Calu3 (cell line): Measurements from ENCODE around the gene APOE. TPM values are rescaled to one million over a fixed set of nuclear protein-coding genes. Genes with fewer than 3 reads are reported as not detected.
A peak's percentile ranks its signal among the peaks of the same experiment; 100 is the strongest.
"Not testable (repeated sequence)": the region's sequence is repeated elsewhere in the genome, so short reads cannot be mapped to it uniquely, and the experiment has no call there.

Experiments
- Bru-seq: library from RNA; stranded (reverse); fragments of 400-500 nt; gene quantifications from one replicate; lab custom pipeline; 2021; lab: Mats Ljungman, UMichigan
- BruChase-seq, 2 experiments: library from RNA; stranded (reverse); fragments of 400-500 nt; gene quantifications; one replicate each; lab custom pipeline; 2021; lab: Mats Ljungman, UMichigan
- BruUV-seq: library from RNA; stranded (reverse); fragments of 400-500 nt; replicated peaks from 2 replicates; lab custom pipeline; 2021; lab: Mats Ljungman, UMichigan
- CTCF ChIA-PET: fragments of 300-600 bp; sonication (Branson Sonifier 250); formaldehyde crosslinking; loops from one replicate; lab custom pipeline; 2022; ENCODE audit warnings: antibody characterized with exemption; lab: Charles Lee
- DNase-seq: peaks from one replicate; pipeline ENCODE4 v3.0.0; 2022
- H3K27ac Mint-ChIP-seq: one replicate; pipeline ENCODE4 v1.8.0; 2022; ENCODE audit warnings: mixed read lengths; ENCODE audit not compliant: unreplicated experiment
- H3K27me3 Mint-ChIP-seq: one replicate; pipeline ENCODE4 v1.8.0; 2022; ENCODE audit warnings: mixed read lengths; ENCODE audit not compliant: unreplicated experiment
- H3K36me3 Mint-ChIP-seq: one replicate; pipeline ENCODE4 v1.8.0; 2022; ENCODE audit warnings: mild to moderate bottlenecking, moderate library complexity, mixed read lengths; ENCODE audit not compliant: insufficient read depth, unreplicated experiment
- H3K4me1 Mint-ChIP-seq: one replicate; pipeline ENCODE4 v1.8.0; 2022; ENCODE audit warnings: mild to moderate bottlenecking, low read depth, mixed read lengths; ENCODE audit not compliant: unreplicated experiment
- H3K4me3 Mint-ChIP-seq: one replicate; pipeline ENCODE4 v1.8.0; 2022; ENCODE audit warnings: mild to moderate bottlenecking, low read depth, moderate library complexity, mixed read lengths; ENCODE audit not compliant: unreplicated experiment
- H3K9me3 Mint-ChIP-seq: one replicate; pipeline ENCODE4 v1.8.0; 2022; ENCODE audit warnings: low read depth, mixed read lengths; ENCODE audit not compliant: unreplicated experiment
- intact Hi-C: fragments of 100-400 bp; cut with micrococcal nuclease; formaldehyde crosslinking; loops from one replicate; pipeline ENCODE4 v1.10.0; 2022; ENCODE audit not compliant: unreplicated experiment
- long read RNA-seq: library from polyadenylated mRNA; stranded (forward); transcript quantifications from one replicate; pipeline ENCODE4 v2.0.0, GENCODE V29; 2022
- total RNA-seq: library from RNA; stranded (reverse); gene quantifications from 2 replicates; pipeline ENCODE4 v1.2.3, GENCODE V29; 2022
- TF ChIP-seq, protein P1 (sequence below): fragments of 200-600 bp; IDR thresholded peaks from one replicate; pipeline ENCODE4 v1.8.0; 2022; ENCODE audit warnings: antibody characterized with exemption; ENCODE audit not compliant: unreplicated experiment

Gene APOE
- total RNA-seq: 1.1 and 4.1 TPM in 2 replicates
- Bru-seq, nascent RNA: percentile 25 among the genes with signal in this experiment
- percentile 49 among the genes with signal in this experiment for BruChase-seq, experiment 1, labeled RNA remaining after a 6-hour chase
- percentile 40 among the genes with signal in this experiment for BruChase-seq, experiment 2, labeled RNA remaining after a 2-hour chase
- long read RNA-seq, partial matches to known transcripts: 0 of 4 reads
- long read RNA-seq, other reads (novel, unspliced or antisense): 0 of 4 reads

DNA sequence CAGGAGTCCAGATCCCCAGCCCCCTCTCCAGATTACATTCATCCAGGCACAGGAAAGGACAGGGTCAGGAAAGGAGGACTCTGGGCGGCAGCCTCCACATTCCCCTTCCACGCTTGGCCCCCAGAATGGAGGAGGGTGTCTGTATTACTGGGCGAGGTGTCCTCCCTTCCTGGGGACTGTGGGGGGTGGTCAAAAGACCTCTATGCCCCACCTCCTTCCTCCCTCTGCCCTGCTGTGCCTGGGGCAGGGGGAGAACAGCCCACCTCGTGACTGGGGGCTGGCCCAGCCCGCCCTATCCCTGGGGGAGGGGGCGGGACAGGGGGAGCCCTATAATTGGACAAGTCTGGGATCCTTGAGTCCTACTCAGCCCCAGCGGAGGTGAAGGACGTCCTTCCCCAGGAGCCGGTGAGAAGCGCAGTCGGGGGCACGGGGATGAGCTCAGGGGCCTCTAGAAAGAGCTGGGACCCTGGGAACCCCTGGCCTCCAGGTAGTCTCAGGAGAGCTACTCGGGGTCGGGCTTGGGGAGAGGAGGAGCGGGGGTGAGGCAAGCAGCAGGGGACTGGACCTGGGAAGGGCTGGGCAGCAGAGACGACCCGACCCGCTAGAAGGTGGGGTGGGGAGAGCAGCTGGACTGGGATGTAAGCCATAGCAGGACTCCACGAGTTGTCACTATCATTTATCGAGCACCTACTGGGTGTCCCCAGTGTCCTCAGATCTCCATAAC is at the start of gene APOE:
TSS of gene APOE (plus strand) at position 360 of the 724 bp plus-strand sequence. CDS start 829 bp downstream, outside the sequence.
- CTCF ChIA-PET: interaction anchor here (0.6 to 1.1 kb wide), 5 partner anchors 49 to 603 kb away, joined by 3 to 14 read pairs (median 3); partner anchors contain the start of gene CLPTM1
- peak within 1 kb of the TSS; percentile 24 for H3K27ac Mint-ChIP-seq

DNA sequence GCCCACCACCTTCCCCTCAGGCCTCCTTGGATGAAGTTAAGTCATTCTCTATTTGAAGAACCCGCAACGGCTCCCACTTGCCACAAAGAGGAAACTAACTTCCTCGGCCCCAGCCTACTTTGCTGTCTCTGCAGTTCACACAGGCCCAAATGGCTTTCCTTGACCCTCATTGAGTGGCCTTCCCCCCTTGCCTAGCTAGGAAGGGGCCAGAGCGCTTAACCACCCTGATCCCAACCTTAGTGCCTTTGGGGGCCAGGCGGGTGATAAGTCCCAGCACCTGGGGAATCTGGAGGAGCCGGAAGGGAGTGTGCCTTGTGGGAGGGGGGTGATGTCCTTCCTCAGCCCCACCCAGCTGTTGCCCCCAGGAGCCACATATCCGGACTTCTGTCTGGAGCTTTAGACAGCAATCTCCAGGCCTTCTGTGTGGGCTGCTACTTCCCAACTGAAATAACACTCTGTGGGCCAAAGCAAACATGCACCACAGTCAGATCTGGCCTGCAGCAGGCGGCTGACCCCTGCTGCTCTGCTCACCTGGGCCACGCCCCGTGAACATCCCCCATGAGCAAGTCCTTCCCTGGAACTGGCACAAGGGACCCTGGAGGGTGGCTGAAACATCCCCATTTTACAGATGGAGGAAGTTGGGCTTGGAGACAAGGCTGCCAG is 49.0 kb upstream of the APOE start:
- peaks cover 39% of the 10 kb centered on the region for H3K4me1 Mint-ChIP-seq
- no peak overlapping the region for H3K4me3 Mint-ChIP-seq
- TF ChIP-seq, protein P1, sequence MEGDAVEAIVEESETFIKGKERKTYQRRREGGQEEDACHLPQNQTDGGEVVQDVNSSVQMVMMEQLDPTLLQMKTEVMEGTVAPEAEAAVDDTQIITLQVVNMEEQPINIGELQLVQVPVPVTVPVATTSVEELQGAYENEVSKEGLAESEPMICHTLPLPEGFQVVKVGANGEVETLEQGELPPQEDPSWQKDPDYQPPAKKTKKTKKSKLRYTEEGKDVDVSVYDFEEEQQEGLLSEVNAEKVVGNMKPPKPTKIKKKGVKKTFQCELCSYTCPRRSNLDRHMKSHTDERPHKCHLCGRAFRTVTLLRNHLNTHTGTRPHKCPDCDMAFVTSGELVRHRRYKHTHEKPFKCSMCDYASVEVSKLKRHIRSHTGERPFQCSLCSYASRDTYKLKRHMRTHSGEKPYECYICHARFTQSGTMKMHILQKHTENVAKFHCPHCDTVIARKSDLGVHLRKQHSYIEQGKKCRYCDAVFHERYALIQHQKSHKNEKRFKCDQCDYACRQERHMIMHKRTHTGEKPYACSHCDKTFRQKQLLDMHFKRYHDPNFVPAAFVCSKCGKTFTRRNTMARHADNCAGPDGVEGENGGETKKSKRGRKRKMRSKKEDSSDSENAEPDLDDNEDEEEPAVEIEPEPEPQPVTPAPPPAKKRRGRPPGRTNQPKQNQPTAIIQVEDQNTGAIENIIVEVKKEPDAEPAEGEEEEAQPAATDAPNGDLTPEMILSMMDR: no peak
- intact Hi-C loops: no loop called here
- H3K36me3 Mint-ChIP-seq: peaks cover 43% of the 10 kb centered on the region
- no TSS peak for BruUV-seq
- no peaks in the 10 kb centered on the region for H3K9me3 Mint-ChIP-seq
- H3K27ac Mint-ChIP-seq: no peak overlapping the region
- DNase-seq: no peak
- no peaks in the 10 kb centered on the region for H3K27me3 Mint-ChIP-seq
- CTCF ChIA-PET: no interaction called here

More for the DNA sequence above, at the start of gene APOE:
- Mint-ChIP-seq H3K27me3 (peaks cover 49% of the 10 kb centered on the region), H3K4me1 (peaks cover 14% of the 10 kb centered on the region), H3K36me3 (peaks cover 60% of the 10 kb centered on the region), H3K4me3 (peak within 1 kb of the TSS; percentile 45), H3K9me3 (no peaks in the 10 kb centered on the region)
- intact Hi-C loops: no loop called here
- DNase-seq: no peak
- TF ChIP-seq, protein P1: no peak
- BruUV-seq: no TSS peak

DNA sequence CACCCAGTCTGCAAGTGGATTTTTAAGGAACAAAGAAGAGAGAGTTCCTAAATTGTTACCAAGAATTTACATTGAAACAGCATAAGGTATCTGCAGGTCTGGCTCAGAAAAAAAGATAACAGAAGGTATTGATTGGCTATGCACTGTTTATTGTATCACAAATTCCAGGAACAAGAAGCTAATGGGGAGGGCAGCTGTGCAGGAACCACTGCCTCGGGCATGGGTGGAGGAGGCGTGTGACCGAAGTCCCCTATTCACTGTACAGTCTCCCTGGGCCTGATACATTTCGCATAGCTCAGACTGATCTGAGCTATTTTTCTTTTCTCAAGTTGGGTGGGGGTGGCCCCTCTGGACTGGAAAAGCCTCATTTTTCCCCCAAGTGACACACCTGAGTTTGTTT is 47.8 kb upstream of the APOE start:
- peaks cover 48% of the 10 kb centered on the region for H3K36me3 Mint-ChIP-seq
- TF ChIP-seq, protein P1: no peak
- no peak overlapping the region for H3K4me3 Mint-ChIP-seq
- H3K27me3 Mint-ChIP-seq: no peaks in the 10 kb centered on the region
- no peaks in the 10 kb centered on the region for H3K9me3 Mint-ChIP-seq
- H3K4me1 Mint-ChIP-seq: peaks cover 39% of the 10 kb centered on the region
- BruUV-seq: no TSS peak
- intact Hi-C loops: no loop called here
- CTCF ChIA-PET: interaction anchor here (0.7 to 0.9 kb wide), 3 partner anchors 10 to 235 kb away, joined by 3 to 4 read pairs (median 3); partner anchors contain the start of genes PPP1R37 and TOMM40
- peak; percentile 33 for DNase-seq
- H3K27ac Mint-ChIP-seq: no peak overlapping the region

DNA sequence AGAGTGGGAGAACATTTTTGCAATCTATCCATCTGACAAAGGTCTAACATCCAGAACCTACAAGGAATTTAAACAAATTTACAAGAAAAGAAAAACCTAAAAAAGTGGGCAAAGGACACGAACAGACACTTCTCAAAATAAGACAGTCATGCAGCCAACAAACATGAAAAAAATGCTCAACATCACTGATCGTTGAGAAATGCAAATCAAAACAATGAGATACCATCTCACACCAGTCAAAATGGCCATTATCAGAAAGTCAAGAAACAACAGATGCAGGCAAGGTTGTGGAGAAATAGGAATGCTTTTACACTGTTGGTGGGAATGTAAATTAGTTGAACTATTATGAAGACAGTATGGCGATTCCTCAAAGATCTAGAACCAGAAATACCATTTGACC is 44.0 kb upstream of the APOE start:
- peaks cover 26% of the 10 kb centered on the region for H3K4me1 Mint-ChIP-seq
- H3K9me3 Mint-ChIP-seq, H3K27me3 Mint-ChIP-seq, intact Hi-C loops, H3K4me3 Mint-ChIP-seq, DNase-seq: not testable (repeated sequence)
- TSS peak; percentile 5 for BruUV-seq
- CTCF ChIA-PET: interaction anchor here (0.7 kb wide), 1 partner anchor 285 kb away, joined by 3 read pairs; no protein-coding TSS in a partner anchor
- H3K36me3 Mint-ChIP-seq: peaks cover 54% of the 10 kb centered on the region
- H3K27ac Mint-ChIP-seq: peak overlapping the region; percentile 39
